IPS-18c (cell line): Measurements from ENCODE around the gene EPS8L2.
"Not testable (repeated sequence)": the region's sequence is repeated elsewhere in the genome, so short reads cannot be mapped to it uniquely, and the experiment has no call there.

Source experiments
- H3K4me3 ChIP-seq: 2 replicates; pipeline ENCODE4 v1.7.0; 2013; ENCODE audit warnings: low read depth, mild to moderate bottlenecking, low read length, moderate library complexity; ENCODE audit not compliant: insufficient read depth
- H3K9me3 ChIP-seq: one replicate; pipeline ENCODE4 v1.6.1; 2013; ENCODE audit warnings: mild to moderate bottlenecking, low read length, moderate library complexity; ENCODE audit not compliant: control insufficient read depth, insufficient read depth

The EPS8L2 gene

DNA sequence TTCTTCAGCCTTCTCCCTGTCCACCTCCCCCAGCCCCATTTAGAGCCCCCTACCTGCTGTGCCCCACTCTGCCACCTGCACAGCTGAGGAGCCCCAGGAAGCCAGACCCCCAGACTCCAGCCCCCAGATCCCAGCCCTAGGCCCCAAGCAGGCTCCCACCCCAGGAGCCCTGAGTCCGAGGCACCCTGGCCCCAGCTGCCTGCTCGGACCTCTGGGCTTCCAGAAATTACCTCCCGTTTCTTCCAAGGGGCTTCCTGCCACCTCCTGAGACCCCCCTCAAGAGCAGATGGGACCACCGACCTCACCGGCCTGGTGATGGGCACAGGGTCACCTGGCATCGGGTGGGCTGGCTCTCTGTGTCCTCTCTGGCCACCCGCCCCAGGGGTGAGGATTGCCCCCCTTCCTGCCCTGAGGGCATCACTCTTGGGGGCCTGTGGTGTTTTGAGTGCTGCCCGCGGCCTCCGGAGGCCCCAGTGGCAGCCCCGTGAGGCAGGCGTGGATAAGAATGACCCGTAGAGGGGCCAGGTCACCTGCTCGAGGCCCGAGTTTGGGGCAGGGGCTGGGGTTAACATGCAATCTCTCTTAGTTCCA, 23.0 kb downstream of the EPS8L2 start:
- no peak overlapping the region for H3K4me3 ChIP-seq
- peaks cover 2% of the 10 kb centered on the region for H3K9me3 ChIP-seq

DNA sequence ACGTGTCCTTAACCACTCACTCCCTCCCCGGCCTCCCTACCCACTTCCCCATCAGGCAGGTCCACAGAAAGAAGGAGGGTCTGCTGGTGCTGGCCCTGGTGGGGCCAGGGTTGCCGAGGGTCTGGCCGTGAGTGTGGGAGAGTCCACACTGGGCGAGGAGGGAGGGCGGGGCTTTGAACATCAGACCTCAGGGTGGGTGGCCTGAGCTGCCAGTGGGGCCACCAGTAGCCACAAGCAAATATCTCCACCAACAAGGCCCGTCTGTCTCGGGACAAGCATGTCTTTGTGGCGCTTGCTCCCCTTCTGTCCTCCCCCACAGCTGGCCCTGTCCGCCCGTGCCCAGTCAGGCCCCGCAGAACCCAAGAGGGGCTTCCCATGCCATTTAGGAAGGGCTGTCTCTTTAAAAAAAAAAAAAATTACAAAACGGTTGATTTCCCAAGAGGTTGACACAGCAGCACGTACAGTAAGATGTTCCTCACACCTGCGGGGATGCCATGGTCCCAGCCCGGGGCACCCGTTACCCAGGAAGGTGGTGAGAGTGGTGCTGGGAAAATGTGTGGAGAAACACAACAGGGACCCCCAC, 23.6 kb downstream of the EPS8L2 start:
- Histone ChIP-seq H3K9me3 (peaks cover 2% of the 10 kb centered on the region), H3K4me3 (no peak overlapping the region)

DNA sequence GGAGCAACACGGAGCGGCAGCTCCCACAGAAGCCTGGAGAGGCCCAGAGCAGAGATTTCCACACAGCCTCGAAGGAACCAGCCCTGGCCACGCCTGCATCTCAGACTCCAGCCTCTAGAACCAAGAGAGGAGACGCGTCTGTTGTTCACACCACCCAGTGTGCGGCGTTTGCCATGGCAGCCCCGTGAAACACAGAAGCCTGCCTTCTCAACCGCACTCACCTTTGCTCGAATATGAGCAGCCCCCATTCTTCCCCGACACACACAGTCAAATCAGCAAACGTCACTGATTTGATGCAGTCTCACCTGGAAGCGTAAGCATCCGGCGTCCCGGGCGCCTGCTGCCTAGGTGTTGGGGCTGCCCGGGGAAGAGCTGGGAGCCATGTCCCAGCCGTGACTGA, 27.0 kb downstream of the EPS8L2 start:
- H3K4me3 ChIP-seq = no peak overlapping the region
- peaks cover 2% of the 10 kb centered on the region for H3K9me3 ChIP-seq

DNA sequence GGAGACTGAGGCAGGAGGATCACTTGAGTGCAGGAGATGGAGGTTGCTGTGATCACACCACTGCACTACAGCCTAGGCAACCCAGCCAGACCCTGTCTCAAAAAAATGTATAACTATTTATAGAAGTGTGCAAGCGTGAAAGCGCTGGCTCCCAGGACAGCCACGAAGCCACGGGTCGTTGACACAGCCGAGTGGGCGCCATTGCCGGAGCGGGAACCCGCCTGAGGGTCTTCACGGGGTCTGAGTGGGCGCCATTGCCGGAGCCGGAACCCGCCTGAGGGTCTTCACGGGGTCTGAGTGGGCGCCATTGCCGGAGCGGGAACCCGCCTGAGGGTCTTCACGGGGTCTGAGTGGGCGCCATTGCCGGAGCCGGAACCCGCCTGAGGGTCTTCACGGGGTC, 28.5 kb downstream of the EPS8L2 start:
- not testable (repeated sequence) for H3K4me3 ChIP-seq, H3K9me3 ChIP-seq

DNA sequence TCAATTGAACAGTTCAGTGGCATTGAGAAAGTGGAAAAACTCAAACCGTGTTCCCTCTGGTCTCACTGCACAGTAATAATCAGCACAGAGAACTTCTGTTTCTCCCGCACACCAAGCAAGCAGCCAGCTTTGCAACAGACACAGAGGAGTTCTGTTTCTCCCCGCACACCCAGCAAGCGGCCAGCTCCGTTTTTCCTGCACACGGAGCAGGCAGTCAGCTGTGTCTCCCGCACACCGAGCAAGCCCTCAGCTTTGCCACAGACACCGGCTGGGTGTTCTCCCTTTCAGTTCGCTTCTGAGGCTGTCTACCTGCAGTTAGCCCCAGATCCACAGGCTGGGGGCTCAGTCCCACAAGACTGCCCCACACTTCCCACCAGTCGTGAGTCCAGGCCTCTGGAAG, 31.3 kb downstream of the EPS8L2 start:
- H3K4me3 ChIP-seq = no peak overlapping the region

DNA sequence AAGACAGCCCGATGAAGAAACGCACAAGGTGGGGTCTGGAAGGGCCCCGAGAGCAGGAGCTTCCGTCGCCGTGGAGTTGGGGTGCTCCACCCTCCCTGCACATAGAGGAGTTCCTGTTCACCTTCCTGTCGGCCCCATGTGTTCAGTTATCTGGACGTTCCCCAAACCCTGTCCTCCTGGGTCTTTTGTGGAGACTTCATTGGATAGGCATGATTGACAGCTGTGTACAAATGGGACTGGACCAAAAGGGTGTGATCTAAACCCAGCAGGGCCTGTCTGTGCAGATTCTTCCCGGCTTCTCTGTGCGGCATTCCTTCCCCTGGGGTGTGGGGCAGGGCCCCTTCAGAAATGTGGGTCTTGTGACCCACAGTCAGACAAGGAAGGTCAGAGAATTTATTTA, 31.9 kb downstream of the EPS8L2 start:
- not testable (repeated sequence) for H3K4me3 ChIP-seq, H3K9me3 ChIP-seq

More for the DNA sequence above, 31.3 kb downstream of the EPS8L2 start:
- H3K9me3 ChIP-seq = no peaks in the 10 kb centered on the region

DNA sequence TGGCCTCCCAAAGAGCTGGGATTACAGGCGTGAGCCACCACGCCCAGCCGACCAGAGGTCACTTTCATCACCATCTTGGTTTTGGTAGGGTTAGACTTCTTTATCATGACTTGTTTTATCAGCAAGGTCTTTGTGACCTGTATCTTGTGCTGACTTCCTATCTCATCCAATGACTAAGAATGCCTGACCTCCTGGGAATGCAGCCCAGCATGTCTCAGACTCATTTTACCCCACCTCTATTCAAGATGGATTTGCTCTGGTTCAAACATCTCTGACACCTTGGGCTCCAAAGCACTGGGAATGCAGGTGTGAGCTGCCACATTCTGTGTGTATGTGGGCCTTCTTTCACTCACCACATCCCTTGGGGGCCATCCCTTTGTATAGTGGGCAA, 36.1 kb downstream of the EPS8L2 start:
- H3K4me3 ChIP-seq = no peak overlapping the region
- H3K9me3 ChIP-seq = no peaks in the 10 kb centered on the region

DNA sequence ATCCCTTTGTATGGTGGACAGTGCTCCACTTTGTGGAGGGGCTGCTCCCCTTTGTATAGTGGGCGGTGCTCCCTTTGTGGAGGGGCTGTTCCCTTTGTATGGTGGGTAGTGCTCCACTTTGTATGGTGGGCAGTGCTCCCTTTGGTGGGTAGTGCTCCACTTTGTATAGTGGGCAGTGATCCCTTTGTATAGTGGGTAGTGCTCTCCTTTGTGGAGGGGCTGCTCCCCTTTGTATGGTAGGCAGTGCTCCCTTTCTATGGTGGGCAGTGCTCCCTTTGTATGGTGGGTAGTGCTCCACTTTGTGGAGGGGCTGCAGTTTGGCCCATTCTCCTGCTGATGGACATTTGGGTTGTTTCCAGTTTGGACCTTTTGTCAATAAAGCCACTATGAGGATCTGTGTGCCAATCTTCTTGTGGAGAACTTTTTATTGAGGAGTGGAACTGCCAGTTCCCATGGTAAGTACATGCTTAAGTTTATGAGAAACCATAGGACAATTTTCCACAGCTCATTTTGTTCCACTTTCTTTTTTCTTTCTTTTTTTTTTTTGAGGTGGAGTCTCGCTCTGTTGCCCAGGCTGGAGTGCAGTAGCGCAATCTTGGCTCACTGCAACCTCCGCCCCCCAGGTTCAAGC, 36.7 kb downstream of the EPS8L2 start:
- H3K4me3 ChIP-seq = no peak overlapping the region
- H3K9me3 ChIP-seq = no peaks in the 10 kb centered on the region

DNA sequence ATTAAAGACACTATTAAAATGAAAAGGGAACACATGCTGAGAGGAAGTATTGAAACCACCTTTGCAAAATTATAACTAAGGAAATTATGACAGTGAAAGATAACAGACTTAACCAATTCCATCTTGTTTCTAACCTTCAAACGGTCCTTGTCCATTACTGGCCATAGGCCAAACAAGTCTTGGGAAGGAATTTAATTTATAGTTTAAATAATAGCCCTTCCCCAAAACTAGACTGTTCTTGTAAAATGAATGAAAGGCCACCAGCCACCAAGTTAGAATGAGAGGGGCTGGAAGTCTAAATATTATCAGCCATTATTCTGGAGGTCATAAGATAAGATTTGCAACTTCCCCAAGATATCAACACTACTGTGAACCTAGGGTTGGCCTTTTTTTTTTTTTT, 39.4 kb downstream of the EPS8L2 start:
- H3K4me3 ChIP-seq = no peak overlapping the region
- no peaks in the 10 kb centered on the region for H3K9me3 ChIP-seq

DNA sequence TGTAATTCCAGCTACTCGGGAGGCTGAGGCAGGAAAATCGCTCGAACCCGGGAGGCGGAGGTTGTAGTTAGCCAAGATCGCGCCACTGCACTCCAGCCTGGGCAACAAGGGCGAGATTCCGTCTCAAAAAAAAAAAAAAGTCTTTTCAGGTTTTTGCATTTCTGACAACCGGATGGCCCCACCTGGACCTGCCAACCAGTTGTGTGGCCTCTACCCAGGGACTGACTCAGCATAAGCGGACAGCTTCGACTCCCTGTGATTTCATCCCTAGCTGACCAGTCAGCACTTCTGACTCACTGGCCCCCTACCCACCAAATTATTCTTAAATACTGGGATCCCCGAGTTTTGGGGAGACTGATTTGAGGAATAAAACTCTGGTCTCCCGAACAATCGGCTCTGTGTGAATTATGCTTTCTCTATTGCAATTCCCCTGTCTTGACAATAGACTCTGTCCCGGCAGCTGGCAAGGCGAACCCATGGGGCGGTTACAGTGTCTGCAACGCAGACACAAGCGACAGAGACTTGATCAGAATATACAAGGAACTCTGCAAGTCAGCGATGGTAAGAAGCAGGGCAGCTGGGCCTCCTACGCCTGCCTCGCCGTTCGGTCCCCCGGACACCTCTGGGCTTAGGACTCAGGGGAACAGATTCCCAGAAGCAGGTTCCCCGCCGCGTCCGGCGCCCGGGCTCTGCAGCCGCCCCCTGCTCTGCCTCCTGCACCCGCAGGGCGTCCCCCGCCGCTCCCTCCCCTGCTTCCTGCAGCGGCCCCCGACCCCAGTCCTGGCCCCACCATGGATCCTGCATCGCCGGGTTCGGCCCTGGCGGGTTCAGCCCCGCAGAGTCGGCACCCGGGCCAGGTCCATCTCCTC, 40.5 kb downstream of the EPS8L2 start:
- no peaks in the 10 kb centered on the region for H3K9me3 ChIP-seq
- peak overlapping the region; percentile 86 for H3K4me3 ChIP-seq

DNA sequence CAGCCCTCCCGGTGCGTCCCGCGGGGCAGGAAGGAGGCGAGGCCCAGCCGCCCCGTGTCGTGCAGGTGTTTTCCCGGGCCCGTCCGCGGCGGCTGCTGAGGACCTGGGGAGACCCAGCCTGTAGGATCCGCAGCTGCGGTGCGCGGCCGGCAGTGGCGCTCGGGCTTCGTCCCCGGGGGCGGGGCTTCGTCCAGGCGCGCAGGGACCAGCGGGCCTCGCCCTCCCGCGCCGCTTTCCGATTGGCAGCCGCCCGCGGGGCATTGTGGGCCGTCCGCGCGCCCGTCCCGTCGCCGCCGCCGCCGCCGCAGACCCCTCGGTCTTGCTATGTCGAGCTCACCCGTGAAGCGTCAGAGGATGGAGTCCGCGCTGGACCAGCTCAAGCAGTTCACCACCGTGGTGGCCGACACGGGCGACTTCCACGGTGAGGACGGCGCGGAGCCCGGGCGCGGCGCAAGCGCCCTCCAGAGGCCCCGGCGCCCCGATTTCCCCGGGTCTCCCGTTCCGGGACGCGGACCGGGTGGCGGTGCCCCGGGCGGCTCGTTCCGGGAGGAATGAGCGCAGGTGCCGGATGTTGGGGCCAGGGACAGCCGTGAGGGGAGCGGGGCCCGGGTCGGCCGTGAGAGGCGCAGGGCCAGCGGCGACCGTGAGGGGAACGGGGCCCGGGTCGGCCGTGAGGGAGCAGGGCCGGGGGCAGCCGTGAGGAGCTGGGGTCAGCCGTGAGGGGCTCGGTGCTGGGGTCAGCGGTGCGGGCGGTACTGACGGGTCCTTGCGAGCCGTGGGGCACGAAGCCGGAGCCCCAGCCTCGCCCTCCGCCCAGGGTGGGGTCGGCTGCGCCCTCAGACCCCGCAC, 41.4 kb downstream of the EPS8L2 start, which contains the start of gene TALDO1:
Gene TALDO1 (plus strand): TSS at position 307 of the 849 bp plus-strand sequence. CDS start 18 bp downstream, at position 325.
- H3K9me3 ChIP-seq = no peaks in the 10 kb centered on the region
- peak within 1 kb of the TSS; percentile 86 for H3K4me3 ChIP-seq

DNA sequence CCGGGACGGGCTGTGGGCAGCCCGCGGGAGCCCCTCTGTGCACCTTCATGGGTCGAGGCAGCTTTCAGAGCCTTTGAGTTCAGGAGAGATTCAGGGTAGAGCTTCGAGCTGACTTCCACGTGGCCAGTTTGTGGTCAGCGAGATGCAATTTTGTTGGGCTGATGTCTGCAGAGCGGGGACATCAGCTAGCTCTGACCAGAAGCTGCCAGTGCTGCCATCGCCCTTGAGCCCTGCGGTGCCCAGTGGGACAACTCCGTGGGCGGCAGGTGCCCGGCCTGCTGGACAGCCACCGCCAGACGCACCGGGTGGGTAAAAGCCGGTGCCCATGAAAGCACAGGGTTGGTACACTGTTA, 42.0 kb downstream of the EPS8L2 start:
- Histone ChIP-seq H3K9me3 (no peaks in the 10 kb centered on the region), H3K4me3 (peak overlapping the region; percentile 86)

DNA sequence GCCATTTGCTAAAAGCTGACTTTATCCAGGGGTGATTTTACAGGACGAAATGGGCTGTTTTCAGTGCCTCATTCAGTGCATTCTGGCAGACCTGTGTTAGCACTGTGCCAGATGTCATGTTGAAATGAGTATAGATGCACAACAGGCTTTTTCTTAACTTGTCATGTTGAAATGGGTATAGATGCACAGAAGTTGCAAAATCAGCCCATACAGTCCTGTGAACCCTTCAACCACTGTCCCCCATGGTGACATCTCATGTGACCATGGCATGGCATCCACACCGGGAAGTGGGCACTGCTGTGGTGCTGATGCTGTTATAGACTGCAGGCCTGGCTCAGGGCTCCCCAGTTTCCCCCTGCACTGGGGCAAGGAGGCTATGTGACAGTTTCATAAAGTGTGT, 43.7 kb downstream of the EPS8L2 start:
- Histone ChIP-seq H3K4me3 (no peak overlapping the region), H3K9me3 (no peaks in the 10 kb centered on the region)

DNA sequence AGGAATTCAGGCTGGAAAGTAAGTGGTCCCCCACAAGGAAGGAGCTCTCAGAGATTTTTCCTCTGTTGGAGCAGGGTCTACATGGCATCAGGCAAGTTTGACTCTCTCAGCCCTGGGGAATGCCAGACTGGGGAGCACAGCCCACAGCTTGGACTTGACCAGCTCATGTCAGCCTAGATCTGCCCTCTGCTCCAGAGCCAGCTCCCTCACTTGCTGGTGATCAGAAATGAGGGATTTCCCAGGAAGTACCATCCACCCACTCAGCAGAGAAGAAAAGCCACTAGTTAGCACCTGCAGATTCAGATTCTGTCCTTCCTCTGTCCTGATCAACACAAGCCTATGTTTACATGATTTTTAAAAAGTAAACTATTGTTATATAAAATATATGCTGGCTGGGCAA, 54.2 kb downstream of the EPS8L2 start:
- no peaks in the 10 kb centered on the region for H3K9me3 ChIP-seq
- H3K4me3 ChIP-seq = no peak overlapping the region

DNA sequence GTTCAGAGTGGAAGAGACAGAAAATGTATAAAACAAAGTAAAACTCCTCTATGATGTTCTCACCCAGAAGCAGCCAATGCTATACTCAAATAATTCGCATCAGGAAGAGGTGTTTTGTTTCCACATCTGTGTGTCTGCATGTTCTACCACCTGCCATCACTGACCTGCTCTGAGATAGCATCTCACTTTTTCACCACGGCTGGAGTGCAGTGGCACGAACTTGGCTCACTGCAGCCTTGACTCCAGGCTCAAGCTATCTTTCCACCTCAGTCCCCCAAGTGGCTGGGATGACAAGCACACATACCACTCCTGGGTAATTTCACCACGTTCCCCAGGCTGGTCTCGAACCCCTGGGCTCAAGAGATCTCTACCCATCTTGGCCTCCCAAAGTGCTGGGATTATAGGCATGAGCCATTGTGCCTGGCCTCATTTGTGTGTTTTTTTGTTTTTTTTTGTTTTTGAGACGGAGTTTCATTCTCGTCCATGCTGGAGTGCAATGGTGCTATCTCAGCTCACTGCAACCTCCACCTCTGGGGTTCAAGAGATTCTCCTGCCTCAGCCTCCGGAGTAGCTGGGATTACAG, 55.6 kb downstream of the EPS8L2 start:
- Histone ChIP-seq H3K4me3 (no peak overlapping the region), H3K9me3 (no peaks in the 10 kb centered on the region)

DNA sequence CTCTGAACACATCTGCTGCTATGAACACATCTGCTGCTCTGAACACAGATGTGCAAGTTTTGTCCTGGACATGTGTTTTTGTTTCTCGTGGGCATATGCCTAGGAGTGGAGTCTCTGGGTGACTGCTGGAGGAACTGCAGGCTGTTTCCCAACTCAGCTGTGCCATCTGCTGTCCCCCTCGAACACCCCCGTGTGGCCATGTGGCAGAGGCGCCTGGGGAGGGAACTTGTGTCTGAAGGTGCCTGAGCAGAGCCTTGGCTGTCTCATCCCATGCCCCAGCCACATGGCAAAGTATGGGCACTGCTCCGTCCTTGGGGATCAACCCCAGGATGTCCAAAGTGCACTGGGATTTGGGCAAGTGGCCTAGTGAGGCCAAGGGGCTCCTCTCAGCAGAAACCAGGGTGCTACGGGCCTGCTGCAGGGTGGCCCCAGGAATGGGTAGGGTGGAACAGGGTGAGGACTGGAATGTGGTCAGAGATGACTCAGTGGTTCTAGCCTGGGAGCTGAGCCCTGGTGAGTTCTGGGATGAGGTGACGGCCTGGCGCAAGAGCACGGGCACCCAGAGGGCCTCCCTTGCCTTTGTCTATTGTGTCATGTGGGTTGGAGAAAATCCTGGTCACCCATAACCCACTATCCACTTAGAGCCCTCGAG, 56.5 kb downstream of the EPS8L2 start:
- H3K4me3 ChIP-seq = no peak overlapping the region
- no peaks in the 10 kb centered on the region for H3K9me3 ChIP-seq
